WTC11 (cell line): ENCODE measurements around the gene B3GAT2. TPM values are rescaled to one million over a fixed set of nuclear protein-coding genes. Genes with fewer than 3 reads are reported as not detected.

Experiments
- ATAC-seq: fragments of 200-7000 bp; cut with Tn5 transposase; 2 replicates; pipeline ENCODE4 v1.10.0; 2021; ENCODE audit warnings: mild to moderate bottlenecking, moderate library complexity
- CTCF ChIA-PET: fragments of 300-600 bp; sonication (Branson Sonifier 250); formaldehyde crosslinking; loops from one replicate; lab custom pipeline; 2021; ENCODE audit warnings: antibody characterized with exemption; lab: Charles Lee
- POLR2A ChIA-PET: fragments of 350-600 bp; sonication (Branson Sonifier 250); formaldehyde crosslinking; loops from one replicate; lab custom pipeline; 2021; ENCODE audit warnings: antibody characterized with exemption; lab: Charles Lee
- DNase-seq: peaks from one replicate; pipeline ENCODE4 v3.0.0; 2021; ENCODE audit warnings: low spot score
- H3K27ac Mint-ChIP-seq: 2 replicates; pipeline ENCODE4 v1.8.0; 2021; ENCODE audit warnings: mixed read lengths
- H3K27me3 Mint-ChIP-seq: 2 replicates; pipeline ENCODE4 v1.8.0; 2021; ENCODE audit warnings: low read depth, mild to moderate bottlenecking, moderate library complexity, mixed read lengths
- H3K36me3 Mint-ChIP-seq: 2 replicates; pipeline ENCODE4 v1.8.0; 2021; ENCODE audit warnings: mixed read lengths
- H3K4me1 Mint-ChIP-seq: 2 replicates; pipeline ENCODE4 v1.8.0; 2022; ENCODE audit warnings: mixed read lengths
- H3K4me3 Mint-ChIP-seq: 2 replicates; pipeline ENCODE4 v1.8.0; 2021; ENCODE audit warnings: mild to moderate bottlenecking, moderate library complexity, mixed read lengths
- H3K9me3 Mint-ChIP-seq: 2 replicates; pipeline ENCODE4 v1.8.0; 2021; ENCODE audit warnings: mixed read lengths
- CREB1 ChIP-seq: sonication (generic); formaldehyde crosslinking; IDR thresholded peaks from 2 replicates; pipeline ENCODE4 v1.8.0; 2023; ENCODE audit warnings: mild to moderate bottlenecking, missing genetic modification reagents
- GRHL2 ChIP-seq: fragments of 250-450 bp; sonication (Bioruptor Pico); IDR thresholded peaks from 2 replicates; pipeline ENCODE4 v1.8.0; 2022; ENCODE audit warnings: mild to moderate bottlenecking, moderate library complexity; ENCODE audit not compliant: insufficient replicate concordance, severe bottlenecking
- GTF2I ChIP-seq: fragments of 250-450 bp; sonication (Bioruptor Pico); conservative IDR thresholded peaks from 2 replicates; pipeline ENCODE4 v1.4.0; 2021; ENCODE audit warnings: mild to moderate bottlenecking
- JAZF1 ChIP-seq: fragments of 250-450 bp; sonication (Bioruptor Pico); IDR thresholded peaks from 2 replicates; pipeline ENCODE4 v1.9.0; 2021; ENCODE audit warnings: moderate library complexity, mild to moderate bottlenecking, inconsistent platforms
- JUN ChIP-seq: sonication (generic); formaldehyde crosslinking; IDR thresholded peaks from 2 replicates; pipeline ENCODE4 v1.8.0; 2023; ENCODE audit warnings: mild to moderate bottlenecking, missing genetic modification reagents
- KAT7 ChIP-seq: sonication (generic); formaldehyde crosslinking; IDR thresholded peaks from 2 replicates; pipeline ENCODE4 v1.8.1; 2023; ENCODE audit warnings: missing genetic modification reagents, mild to moderate bottlenecking, borderline replicate concordance
- MYBL2 ChIP-seq: sonication (generic); formaldehyde crosslinking; IDR thresholded peaks from 2 replicates; pipeline ENCODE4 v1.8.1; 2023; ENCODE audit warnings: mild to moderate bottlenecking, moderate library complexity, missing genetic modification reagents
- OVOL2 ChIP-seq: fragments of 250-450 bp; sonication (Bioruptor Pico); IDR thresholded peaks from 2 replicates; pipeline ENCODE4 v1.9.0; 2021; ENCODE audit warnings: mild to moderate bottlenecking, borderline replicate concordance
- PRRX2 ChIP-seq: fragments of 250-450 bp; sonication (Bioruptor Pico); IDR thresholded peaks from 2 replicates; pipeline ENCODE4 v1.8.0; 2021; ENCODE audit warnings: mild to moderate bottlenecking
- TP53 ChIP-seq: sonication (generic); formaldehyde crosslinking; IDR thresholded peaks from 2 replicates; pipeline ENCODE4 v1.8.1; 2023; ENCODE audit warnings: mild to moderate bottlenecking, missing genetic modification reagents
- USF1 ChIP-seq: sonication (generic); formaldehyde crosslinking; IDR thresholded peaks from 2 replicates; pipeline ENCODE4 v1.8.0; 2022; ENCODE audit warnings: mild to moderate bottlenecking, missing genetic modification reagents
- USF2 ChIP-seq: sonication (generic); formaldehyde crosslinking; IDR thresholded peaks from 2 replicates; pipeline ENCODE4 v1.8.1; 2023; ENCODE audit warnings: mild to moderate bottlenecking, missing genetic modification reagents, moderate library complexity
- ZNF396 ChIP-seq: fragments of 250-450 bp; sonication (Bioruptor Pico); IDR thresholded peaks from 2 replicates; pipeline ENCODE4 v1.8.0; 2021; ENCODE audit warnings: mild to moderate bottlenecking, moderate library complexity, borderline replicate concordance
- ZNF423 ChIP-seq: fragments of 250-450 bp; sonication (Bioruptor Pico); IDR thresholded peaks from 2 replicates; pipeline ENCODE4 v2.1.2; 2022; ENCODE audit warnings: mild to moderate bottlenecking, moderate library complexity
- ZNF671 ChIP-seq: fragments of 250-450 bp; sonication (Bioruptor Pico); IDR thresholded peaks from 2 replicates; pipeline ENCODE4 v1.8.0; 2021; ENCODE audit warnings: mild to moderate bottlenecking
- total RNA-seq: library from RNA; stranded (reverse); gene quantifications from 3 replicates; pipeline ENCODE4 v1.2.3, GENCODE V29; 2021
- TF ChIP-seq, protein P1 (sequence below): fragments of 250-450 bp; sonication (Bioruptor Pico); IDR thresholded peaks from 2 replicates; pipeline ENCODE4 v1.9.0; 2021; ENCODE audit warnings: mild to moderate bottlenecking, borderline replicate concordance
- TF ChIP-seq, protein P2 (sequence below): sonication (generic); formaldehyde crosslinking; IDR thresholded peaks from 2 replicates; pipeline ENCODE4 v1.8.0; 2022; ENCODE audit warnings: mild to moderate bottlenecking, missing genetic modification reagents
- TF ChIP-seq, protein P3 (sequence below): sonication (generic); formaldehyde crosslinking; IDR thresholded peaks from 2 replicates; pipeline ENCODE4 v1.8.1; 2023; ENCODE audit warnings: mild to moderate bottlenecking, missing genetic modification reagents, borderline replicate concordance
- TF ChIP-seq, protein P4 (sequence below): sonication (generic); formaldehyde crosslinking; conservative IDR thresholded peaks from 2 replicates; pipeline ENCODE4 v1.8.1; 2023; ENCODE audit warnings: mild to moderate bottlenecking, low read depth, missing genetic modification reagents, moderate library complexity

The B3GAT2 gene
- total RNA-seq, 1 experiment from 2014 or later, result 0.70 TPM

DNA sequence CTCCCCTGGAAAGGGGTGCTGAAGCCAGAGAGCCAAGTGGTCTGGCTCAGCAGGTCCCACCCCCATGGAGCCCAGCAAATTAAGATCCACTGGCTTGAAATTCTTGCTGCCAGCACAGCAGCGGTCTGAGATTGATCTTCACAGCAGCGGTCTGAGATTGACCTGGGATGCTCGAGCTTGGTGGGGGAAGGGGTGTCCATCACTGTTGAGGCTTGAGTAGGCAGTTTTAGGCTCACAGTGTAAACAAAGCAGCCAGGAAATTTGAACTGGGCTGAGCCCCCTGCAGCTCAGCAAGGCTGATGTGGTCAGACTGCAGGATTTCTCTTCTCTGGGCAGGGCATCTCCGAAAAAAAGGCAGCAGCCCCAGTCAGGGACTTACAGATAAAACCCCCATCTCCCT is 41.3 kb upstream of the B3GAT2 start (continued):
- TF ChIP-seq, protein P1, sequence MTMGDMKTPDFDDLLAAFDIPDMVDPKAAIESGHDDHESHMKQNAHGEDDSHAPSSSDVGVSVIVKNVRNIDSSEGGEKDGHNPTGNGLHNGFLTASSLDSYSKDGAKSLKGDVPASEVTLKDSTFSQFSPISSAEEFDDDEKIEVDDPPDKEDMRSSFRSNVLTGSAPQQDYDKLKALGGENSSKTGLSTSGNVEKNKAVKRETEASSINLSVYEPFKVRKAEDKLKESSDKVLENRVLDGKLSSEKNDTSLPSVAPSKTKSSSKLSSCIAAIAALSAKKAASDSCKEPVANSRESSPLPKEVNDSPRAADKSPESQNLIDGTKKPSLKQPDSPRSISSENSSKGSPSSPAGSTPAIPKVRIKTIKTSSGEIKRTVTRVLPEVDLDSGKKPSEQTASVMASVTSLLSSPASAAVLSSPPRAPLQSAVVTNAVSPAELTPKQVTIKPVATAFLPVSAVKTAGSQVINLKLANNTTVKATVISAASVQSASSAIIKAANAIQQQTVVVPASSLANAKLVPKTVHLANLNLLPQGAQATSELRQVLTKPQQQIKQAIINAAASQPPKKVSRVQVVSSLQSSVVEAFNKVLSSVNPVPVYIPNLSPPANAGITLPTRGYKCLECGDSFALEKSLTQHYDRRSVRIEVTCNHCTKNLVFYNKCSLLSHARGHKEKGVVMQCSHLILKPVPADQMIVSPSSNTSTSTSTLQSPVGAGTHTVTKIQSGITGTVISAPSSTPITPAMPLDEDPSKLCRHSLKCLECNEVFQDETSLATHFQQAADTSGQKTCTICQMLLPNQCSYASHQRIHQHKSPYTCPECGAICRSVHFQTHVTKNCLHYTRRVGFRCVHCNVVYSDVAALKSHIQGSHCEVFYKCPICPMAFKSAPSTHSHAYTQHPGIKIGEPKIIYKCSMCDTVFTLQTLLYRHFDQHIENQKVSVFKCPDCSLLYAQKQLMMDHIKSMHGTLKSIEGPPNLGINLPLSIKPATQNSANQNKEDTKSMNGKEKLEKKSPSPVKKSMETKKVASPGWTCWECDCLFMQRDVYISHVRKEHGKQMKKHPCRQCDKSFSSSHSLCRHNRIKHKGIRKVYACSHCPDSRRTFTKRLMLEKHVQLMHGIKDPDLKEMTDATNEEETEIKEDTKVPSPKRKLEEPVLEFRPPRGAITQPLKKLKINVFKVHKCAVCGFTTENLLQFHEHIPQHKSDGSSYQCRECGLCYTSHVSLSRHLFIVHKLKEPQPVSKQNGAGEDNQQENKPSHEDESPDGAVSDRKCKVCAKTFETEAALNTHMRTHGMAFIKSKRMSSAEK (CRISPR knock-in tag), result no peak
- TF ChIP-seq OVOL2 (no peak), ZNF396 (CRISPR knock-in tag) (no peak), MYBL2 (CRISPR knock-in tag) (no peak), GTF2I (CRISPR knock-in tag) (no peak), PRRX2 (CRISPR knock-in tag) (no peak), KAT7 (CRISPR knock-in tag) (no peak)

- no peak for ATAC-seq
- no peak overlapping the region for H3K4me3 Mint-ChIP-seq
- POLR2A ChIA-PET, result no interaction called here
- H3K4me1 Mint-ChIP-seq, result peaks cover 16% of the 10 kb centered on the region
- no peaks in the 10 kb centered on the region for H3K36me3 Mint-ChIP-seq
- TF ChIP-seq, protein P2, sequence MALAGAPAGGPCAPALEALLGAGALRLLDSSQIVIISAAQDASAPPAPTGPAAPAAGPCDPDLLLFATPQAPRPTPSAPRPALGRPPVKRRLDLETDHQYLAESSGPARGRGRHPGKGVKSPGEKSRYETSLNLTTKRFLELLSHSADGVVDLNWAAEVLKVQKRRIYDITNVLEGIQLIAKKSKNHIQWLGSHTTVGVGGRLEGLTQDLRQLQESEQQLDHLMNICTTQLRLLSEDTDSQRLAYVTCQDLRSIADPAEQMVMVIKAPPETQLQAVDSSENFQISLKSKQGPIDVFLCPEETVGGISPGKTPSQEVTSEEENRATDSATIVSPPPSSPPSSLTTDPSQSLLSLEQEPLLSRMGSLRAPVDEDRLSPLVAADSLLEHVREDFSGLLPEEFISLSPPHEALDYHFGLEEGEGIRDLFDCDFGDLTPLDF (CRISPR knock-in tag), result no peak
- TF ChIP-seq, all 79 proteins: peak for 0
- Mint-ChIP-seq H3K27ac (no peak overlapping the region), H3K27me3 (no peaks in the 10 kb centered on the region), H3K9me3 (peaks cover 10% of the 10 kb centered on the region)
- no peak for DNase-seq
- CTCF ChIA-PET, result no interaction called here
Measured at GRCh38 chr6:70997379-70997778, 40.5 kb upstream of the B3GAT2 start.

GRCh38 chr6:70996106-70996505 is 39.2 kb upstream of the B3GAT2 start:
- POLR2A ChIA-PET, result no interaction called here
- H3K27me3 Mint-ChIP-seq, result no peaks in the 10 kb centered on the region
- H3K27ac Mint-ChIP-seq, result no peak overlapping the region
- H3K9me3 Mint-ChIP-seq, result peaks cover 14% of the 10 kb centered on the region
- CTCF ChIA-PET, result no interaction called here
- no peaks in the 10 kb centered on the region for H3K36me3 Mint-ChIP-seq
- no peak for ATAC-seq
- DNase-seq, result no peak
- H3K4me1 Mint-ChIP-seq, result peaks cover 16% of the 10 kb centered on the region
- no peak overlapping the region for H3K4me3 Mint-ChIP-seq
- TF ChIP-seq JAZF1 (no peak), KAT7 (CRISPR knock-in tag) (no peak), CREB1 (CRISPR knock-in tag) (no peak), JUN (CRISPR knock-in tag) (no peak), ZNF671 (no peak), USF1 (CRISPR knock-in tag) (no peak), GRHL2 (CRISPR knock-in tag) (no peak), TP53 (CRISPR knock-in tag) (no peak), PRRX2 (CRISPR knock-in tag) (no peak), ZNF423 (no peak), USF2 (CRISPR knock-in tag) (no peak)
- TF ChIP-seq, protein P3, sequence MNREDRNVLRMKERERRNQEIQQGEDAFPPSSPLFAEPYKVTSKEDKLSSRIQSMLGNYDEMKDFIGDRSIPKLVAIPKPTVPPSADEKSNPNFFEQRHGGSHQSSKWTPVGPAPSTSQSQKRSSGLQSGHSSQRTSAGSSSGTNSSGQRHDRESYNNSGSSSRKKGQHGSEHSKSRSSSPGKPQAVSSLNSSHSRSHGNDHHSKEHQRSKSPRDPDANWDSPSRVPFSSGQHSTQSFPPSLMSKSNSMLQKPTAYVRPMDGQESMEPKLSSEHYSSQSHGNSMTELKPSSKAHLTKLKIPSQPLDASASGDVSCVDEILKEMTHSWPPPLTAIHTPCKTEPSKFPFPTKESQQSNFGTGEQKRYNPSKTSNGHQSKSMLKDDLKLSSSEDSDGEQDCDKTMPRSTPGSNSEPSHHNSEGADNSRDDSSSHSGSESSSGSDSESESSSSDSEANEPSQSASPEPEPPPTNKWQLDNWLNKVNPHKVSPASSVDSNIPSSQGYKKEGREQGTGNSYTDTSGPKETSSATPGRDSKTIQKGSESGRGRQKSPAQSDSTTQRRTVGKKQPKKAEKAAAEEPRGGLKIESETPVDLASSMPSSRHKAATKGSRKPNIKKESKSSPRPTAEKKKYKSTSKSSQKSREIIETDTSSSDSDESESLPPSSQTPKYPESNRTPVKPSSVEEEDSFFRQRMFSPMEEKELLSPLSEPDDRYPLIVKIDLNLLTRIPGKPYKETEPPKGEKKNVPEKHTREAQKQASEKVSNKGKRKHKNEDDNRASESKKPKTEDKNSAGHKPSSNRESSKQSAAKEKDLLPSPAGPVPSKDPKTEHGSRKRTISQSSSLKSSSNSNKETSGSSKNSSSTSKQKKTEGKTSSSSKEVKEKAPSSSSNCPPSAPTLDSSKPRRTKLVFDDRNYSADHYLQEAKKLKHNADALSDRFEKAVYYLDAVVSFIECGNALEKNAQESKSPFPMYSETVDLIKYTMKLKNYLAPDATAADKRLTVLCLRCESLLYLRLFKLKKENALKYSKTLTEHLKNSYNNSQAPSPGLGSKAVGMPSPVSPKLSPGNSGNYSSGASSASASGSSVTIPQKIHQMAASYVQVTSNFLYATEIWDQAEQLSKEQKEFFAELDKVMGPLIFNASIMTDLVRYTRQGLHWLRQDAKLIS (CRISPR knock-in tag), result no peak
- TF ChIP-seq, protein P4, sequence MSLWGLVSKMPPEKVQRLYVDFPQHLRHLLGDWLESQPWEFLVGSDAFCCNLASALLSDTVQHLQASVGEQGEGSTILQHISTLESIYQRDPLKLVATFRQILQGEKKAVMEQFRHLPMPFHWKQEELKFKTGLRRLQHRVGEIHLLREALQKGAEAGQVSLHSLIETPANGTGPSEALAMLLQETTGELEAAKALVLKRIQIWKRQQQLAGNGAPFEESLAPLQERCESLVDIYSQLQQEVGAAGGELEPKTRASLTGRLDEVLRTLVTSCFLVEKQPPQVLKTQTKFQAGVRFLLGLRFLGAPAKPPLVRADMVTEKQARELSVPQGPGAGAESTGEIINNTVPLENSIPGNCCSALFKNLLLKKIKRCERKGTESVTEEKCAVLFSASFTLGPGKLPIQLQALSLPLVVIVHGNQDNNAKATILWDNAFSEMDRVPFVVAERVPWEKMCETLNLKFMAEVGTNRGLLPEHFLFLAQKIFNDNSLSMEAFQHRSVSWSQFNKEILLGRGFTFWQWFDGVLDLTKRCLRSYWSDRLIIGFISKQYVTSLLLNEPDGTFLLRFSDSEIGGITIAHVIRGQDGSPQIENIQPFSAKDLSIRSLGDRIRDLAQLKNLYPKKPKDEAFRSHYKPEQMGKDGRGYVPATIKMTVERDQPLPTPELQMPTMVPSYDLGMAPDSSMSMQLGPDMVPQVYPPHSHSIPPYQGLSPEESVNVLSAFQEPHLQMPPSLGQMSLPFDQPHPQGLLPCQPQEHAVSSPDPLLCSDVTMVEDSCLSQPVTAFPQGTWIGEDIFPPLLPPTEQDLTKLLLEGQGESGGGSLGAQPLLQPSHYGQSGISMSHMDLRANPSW (CRISPR knock-in tag), result no peak
